DMS53 treated with DMSO at 0.1 percent for 48 hours (cell line): ENCODE results near the gene OR51L1.
"Not testable (repeated sequence)": the region's sequence is repeated elsewhere in the genome, so short reads cannot be mapped to it uniquely, and the experiment has no call there.

Experiments
- DNase-seq: peaks from one replicate; lab custom pipeline; 2025; ENCODE audit not compliant: unreplicated experiment; lab: John Stamatoyannopoulos, UW

OR51L1 gene

GRCh38 chr11:4994551-4994950 is at the start of gene OR51L1:
OR51L1 (plus strand) TSS chr11:4994851; CDS start chr11:4998983, 4,132 bp downstream.
- no peak for DNase-seq

- DNase-seq, result no peak
Measured at GRCh38 chr11:4947505-4947904, 47.1 kb upstream of the OR51L1 start, which contains the start of gene OR51A4. OR51A4 (minus strand) TSS chr11:4947605; CDS start chr11:4947100, 505 bp downstream.

GRCh38 chr11:4955613-4956012 is 39.0 kb upstream of the OR51L1 start, which contains the start of gene OR51A2:
OR51A2 (minus strand) TSS chr11:4955713; CDS start chr11:4955713, 0 bp downstream.
- DNase-seq, result not testable (repeated sequence)

GRCh38 chr11:4957396-4957795 is 37.3 kb upstream of the OR51L1 start:
- DNase-seq, result no peak

- peak; percentile 35 for DNase-seq
Measured at GRCh38 chr11:4960877-4961276, 33.8 kb upstream of the OR51L1 start.

GRCh38 chr11:4962816-4963215 is 31.8 kb upstream of the OR51L1 start:
- no peak for DNase-seq

GRCh38 chr11:4975436-4975835 is 19.2 kb upstream of the OR51L1 start:
- DNase-seq, result no peak

GRCh38 chr11:4979036-4979435 is 15.6 kb upstream of the OR51L1 start:
- DNase-seq, result no peak

GRCh38 chr11:4982678-4983077 is 12.0 kb upstream of the OR51L1 start:
- no peak for DNase-seq

GRCh38 chr11:4983841-4984240 is 10.8 kb upstream of the OR51L1 start:
- DNase-seq, result peak; percentile 76

- DNase-seq, result no peak
Measured at GRCh38 chr11:4991060-4991459, 3.6 kb upstream of the OR51L1 start.

- DNase-seq, result peak; percentile 77
Measured at GRCh38 chr11:5004424-5005274, 10.0 kb downstream of the OR51L1 start.

- DNase-seq, result no peak
Measured at GRCh38 chr11:5007561-5007960, 12.9 kb downstream of the OR51L1 start.

- no peak for DNase-seq
Measured at GRCh38 chr11:5011254-5011653, 16.6 kb downstream of the OR51L1 start.

GRCh38 chr11:5013012-5013411 is 18.4 kb downstream of the OR51L1 start:
- DNase-seq, result no peak

GRCh38 chr11:5021996-5022395 is 27.3 kb downstream of the OR51L1 start:
- no peak for DNase-seq

- no peak for DNase-seq
Measured at GRCh38 chr11:5036669-5037068, 42.0 kb downstream of the OR51L1 start.

- DNase-seq, result no peak
Measured at GRCh38 chr11:5037926-5038325, 43.3 kb downstream of the OR51L1 start.

- no peak for DNase-seq
Measured at GRCh38 chr11:5038341-5038740, 43.7 kb downstream of the OR51L1 start.

- DNase-seq, result no peak
Measured at GRCh38 chr11:5040876-5041275, 46.2 kb downstream of the OR51L1 start.

GRCh38 chr11:5042091-5042490 is 47.4 kb downstream of the OR51L1 start:
- no peak for DNase-seq

- DNase-seq, result no peak
Measured at GRCh38 chr11:5043380-5043779, 48.7 kb downstream of the OR51L1 start.

GRCh38 chr11:5046226-5046625 is 51.6 kb downstream of the OR51L1 start, which contains the start of gene OR52J3:
OR52J3 (plus strand) TSS chr11:5046526; CDS start chr11:5046526, 0 bp downstream.
- DNase-seq, result no peak
